A549 (cell line): ENCODE results near the gene RASGRF1. TPM values are rescaled to one million over a fixed set of nuclear protein-coding genes. Genes with fewer than 3 reads are reported as not detected.
A peak's percentile ranks its signal among the peaks of the same experiment; 100 is the strongest.

ENCODE experiments used
- ATAC-seq, 2 experiments: fragments of 200-7000 bp in 1 of 2; fragments of >200 bp in 1 of 2; cut with Nextera tagmentation in 1 of 2; cut with Tn5 transposase in 1 of 2; 3 replicates each; pipeline versions ENCODE4 v1.8.0 to v1.9.1; 2018 to 2020; ENCODE audit warnings: mild to moderate bottlenecking in 1 of 2, moderate library complexity in 1 of 2
- CTCF ChIA-PET: fragments of 300-600 bp; sonication (Branson Sonifier 250); formaldehyde crosslinking; extraction: SDS; loops from one replicate; lab custom pipeline; 2021; ENCODE audit warnings: antibody characterized with exemption, inconsistent platforms; lab: Yijun Ruan, JAX
- POLR2A ChIA-PET: fragments of 350-600 bp; formaldehyde crosslinking; extraction: SDS; loops from one replicate; lab custom pipeline; 2021; ENCODE audit warnings: antibody characterized with exemption, inconsistent platforms; lab: Yijun Ruan, JAX
- DNase-seq, 2 experiments: peaks; one replicate each; pipeline versions ENCODE4 v3.0.0 to v3.0.0-alpha.2; 2011 to 2016; ENCODE audit warnings: low read depth in 1 of 2, low spot score in 1 of 2
- FAIRE-seq: peaks from 2 replicates; lab custom pipeline; 2011; peaks lifted over from hg19 to GRCh38; lab: Jason Lieb, UNC
- H3K27ac ChIP-seq, 2 experiments: fragments of >200 bp; sonication (Bioruptor Twin); formaldehyde crosslinking; 3 replicates each; pipeline ENCODE4 v1.5.1; 2016 to 2017
- H3K4me1 ChIP-seq: fragments of >200 bp; sonication (Bioruptor Twin); formaldehyde crosslinking; 3 replicates; pipeline ENCODE4 v1.6.1; 2016
- H3K4me2 ChIP-seq: fragments of >200 bp; sonication (Bioruptor Twin); formaldehyde crosslinking; 3 replicates; pipeline ENCODE4 v1.6.1; 2016
- H3K4me3 ChIP-seq: fragments of >200 bp; sonication (Bioruptor Twin); formaldehyde crosslinking; 3 replicates; pipeline ENCODE4 v1.5.1; 2016
- H3K9me3 ChIP-seq: fragments of >200 bp; sonication (Bioruptor Twin); formaldehyde crosslinking; 3 replicates; pipeline ENCODE4 v1.6.1; 2016
- CEBPB ChIP-seq, 2 experiments: fragments of >200 bp in 1 of 2; sonication (Bioruptor Twin) in 1 of 2; formaldehyde crosslinking in 1 of 2; IDR thresholded peaks; 2 replicates each; pipeline ENCODE4 v1.6.1; 2012 to 2016
- CTCF ChIP-seq: fragments of >200 bp; sonication (Bioruptor Twin); formaldehyde crosslinking; IDR thresholded peaks from 3 replicates; pipeline ENCODE4 v1.5.1; 2016
- EHMT2 ChIP-seq: fragments of 200-600 bp; sonication (generic); IDR thresholded peaks from 2 replicates; pipeline ENCODE4 v1.6.1; 2016; ENCODE audit warnings: antibody characterized with exemption, low read depth, mild to moderate bottlenecking, moderate library complexity
- FOXS1 ChIP-seq: fragments of 250-450 bp; sonication (Bioruptor Pico); IDR thresholded peaks from 2 replicates; pipeline ENCODE4 v1.5.0; 2020; ENCODE audit warnings: mild to moderate bottlenecking, moderate library complexity
- GATA3 ChIP-seq: IDR thresholded peaks from 2 replicates; pipeline ENCODE4 v1.6.1; 2012; ENCODE audit warnings: borderline replicate concordance
- HES2 ChIP-seq: fragments of >200 bp; sonication (Bioruptor Twin); formaldehyde crosslinking; IDR thresholded peaks from 2 replicates; pipeline ENCODE4 v1.6.1; 2016
- HEYL ChIP-seq: fragments of 250-450 bp; sonication (Bioruptor Pico); IDR thresholded peaks from 2 replicates; pipeline ENCODE4 v1.8.0; 2021; ENCODE audit warnings: mild to moderate bottlenecking, moderate library complexity
- HOXB13 ChIP-seq: fragments of 250-450 bp; sonication (Bioruptor Pico); IDR thresholded peaks from 2 replicates; pipeline ENCODE4 v1.5.0; 2020; ENCODE audit warnings: low read depth, mild to moderate bottlenecking, moderate library complexity
- HOXB5 ChIP-seq: fragments of 250-450 bp; sonication (Bioruptor Pico); IDR thresholded peaks from 2 replicates; pipeline ENCODE4 v1.5.0; 2020; ENCODE audit warnings: mild to moderate bottlenecking, moderate library complexity
- JUNB ChIP-seq: fragments of >200 bp; sonication (Bioruptor Twin); formaldehyde crosslinking; IDR thresholded peaks from 2 replicates; pipeline ENCODE4 v1.6.1; 2016
- KDM1A ChIP-seq: fragments of 200-600 bp; sonication (generic); IDR thresholded peaks from 2 replicates; pipeline ENCODE4 v1.6.1; 2016; ENCODE audit warnings: low read depth, mild to moderate bottlenecking
- KDM5A ChIP-seq: fragments of 200-600 bp; sonication (generic); IDR thresholded peaks from 2 replicates; pipeline ENCODE4 v1.6.1; 2016; ENCODE audit warnings: antibody characterized with exemption, mild to moderate bottlenecking
- MAX ChIP-seq: IDR thresholded peaks from 2 replicates; pipeline ENCODE4 v1.6.1; 2012
- MAZ ChIP-seq: fragments of 150-350 bp; IDR thresholded peaks from 2 replicates; pipeline ENCODE4 v1.6.1; 2014; ENCODE audit warnings: antibody characterized with exemption, low read depth, low read length, borderline replicate concordance
- MYC ChIP-seq: IDR thresholded peaks from 2 replicates; pipeline ENCODE4 v1.6.1; 2012; ENCODE audit warnings: mild to moderate bottlenecking, inconsistent platforms, low read length, improper control_type of control experiment, borderline replicate concordance
- NR3C1 ChIP-seq: fragments of >200 bp; sonication (Bioruptor Twin); formaldehyde crosslinking; IDR thresholded peaks from 3 replicates; pipeline ENCODE4 v1.6.1; 2017
- PBX3 ChIP-seq: IDR thresholded peaks from 2 replicates; pipeline ENCODE4 v1.6.1; 2012
- PHF8 ChIP-seq: fragments of 200-600 bp; sonication (generic); IDR thresholded peaks from 2 replicates; pipeline ENCODE4 v1.6.1; 2016; ENCODE audit warnings: low read depth, mild to moderate bottlenecking, antibody characterized with exemption, moderate library complexity, borderline replicate concordance
- RAD21 ChIP-seq, 2 experiments: fragments of >200 bp in 1 of 2; sonication (Bioruptor Twin) in 1 of 2; formaldehyde crosslinking in 1 of 2; IDR thresholded peaks in 1 of 2; conservative IDR thresholded peaks in 1 of 2; 2 replicates in 1 of 2; 3 replicates in 1 of 2; pipeline ENCODE4 v1.6.1; 2012 to 2018; ENCODE audit warnings: inconsistent platforms in 1 of 2
- RARB ChIP-seq: fragments of 250-450 bp; sonication (Bioruptor Pico); IDR thresholded peaks from 2 replicates; pipeline ENCODE4 v1.8.0; 2021; ENCODE audit warnings: mild to moderate bottlenecking, moderate library complexity
- RCOR1 ChIP-seq: fragments of 150-350 bp; IDR thresholded peaks from 2 replicates; pipeline ENCODE4 v1.6.1; 2014; ENCODE audit warnings: antibody characterized with exemption, low read length, low read depth
- REST ChIP-seq: fragments of 200-600 bp; sonication (generic); IDR thresholded peaks from 2 replicates; pipeline ENCODE4 v1.6.1; 2016; ENCODE audit warnings: antibody characterized with exemption, mild to moderate bottlenecking, moderate library complexity
- RFX5 ChIP-seq: fragments of 450-650 bp; IDR thresholded peaks from 2 replicates; pipeline ENCODE4 v1.7.1; 2014; ENCODE audit warnings: antibody characterized with exemption, mild to moderate bottlenecking, moderate library complexity
- TFCP2L1 ChIP-seq: fragments of 250-450 bp; sonication (Bioruptor Pico); IDR thresholded peaks from 2 replicates; pipeline ENCODE4 v1.5.0; 2021; ENCODE audit warnings: mild to moderate bottlenecking
- ZC3H11A ChIP-seq: fragments of 450-650 bp; IDR thresholded peaks from 2 replicates; pipeline ENCODE4 v1.6.1; 2014; ENCODE audit warnings: antibody characterized with exemption, mild to moderate bottlenecking
- ZFP36 ChIP-seq: fragments of 450-650 bp; IDR thresholded peaks from 2 replicates; pipeline ENCODE4 v1.6.1; 2014; ENCODE audit warnings: borderline replicate concordance; ENCODE audit not compliant: partially characterized antibody
- WGBS: methylation state at CpG from one replicate; pipeline ENCODE4 v1.1.6; 2017; ENCODE audit errors: missing lambda C conversion rate; 5-methylcytosine and 5-hydroxymethylcytosine counted together
- polyA plus RNA-seq, 4 experiments: library from polyadenylated mRNA; depleted of rRNA in 3 of 4; stranded (reverse); fragments of >200 nt; fragmentation: RNase III in 1 of 4; extraction: RNeasy Plus Mini Kit Qiagen cat#74134 plus additional on column Dnase treatment in 1 of 4; gene quantifications; 2 replicates in 3 of 4; 3 replicates in 1 of 4; pipeline ENCODE4 v1.2.3, GENCODE V29; 2011 to 2017

Gene RASGRF1
- polyA plus RNA-seq, 2 of the 4 experiments (the other 2 are of a cell fraction): 0.13 to 0.21 TPM

GRCh38 chr15:78930577-78931388 lies 159.8 kb downstream of the RASGRF1 start:
- DNase-seq (peak; percentile 68 to 82), ATAC-seq (peak; percentile 57 to 73), FAIRE-seq (peak; percentile 68)
- Histone ChIP-seq H3K4me1 (peaks cover 17% of the 10 kb centered on the region), H3K9me3 (no peaks in the 10 kb centered on the region), H3K4me2 (peak overlapping the region; percentile 50), H3K4me3 (no peak overlapping the region), H3K27ac (peak overlapping the region; percentile 58 to 84; a peak in 5 of 6 replicates)
- CTCF ChIA-PET: interaction anchor here (0.7 to 7.9 kb wide), 10 partner anchors 9 to 253 kb away, joined by 3 to 58 read pairs (median 4); no protein-coding TSS in a partner anchor
- POLR2A ChIA-PET: interaction anchor here (1.2 kb wide), 1 partner anchor 57 kb away, joined by 3 read pairs; no protein-coding TSS in a partner anchor
- TF ChIP-seq RCOR1 (no peak), KDM1A (no peak), PHF8 (no peak), CEBPB (IDR thresholded peaks at IDR 0.05) (peak in 1 of 2 experiments; percentile 31; a peak in 1 of 4 replicates), GATA3 (peak; percentile 85), FOXS1 (no peak), TFCP2L1 (no peak), PBX3 (no peak), HEYL (CRISPR knock-in tag) (no peak), MYC (no peak), RFX5 (no peak), CTCF (no peak), HOXB5 (CRISPR knock-in tag) (no peak), KDM5A (no peak), MAZ (no peak), RARB (CRISPR knock-in tag) (no peak), JUNB (no peak), HES2 (no peak), RAD21 (conservative IDR thresholded peaks at IDR 0.05 in 1 of 2, IDR thresholded peaks at IDR 0.05 in 1 of 2) (no peak), HOXB13 (peak; percentile 3; the same call in 1 of the 2 replicates), REST (no peak), EHMT2 (no peak), NR3C1 (no peak), ZFP36 (no peak), ZC3H11A (no peak), MAX (peak; percentile 41; the same call in 1 of the 2 replicates)
- WGBS: 52% methylated on average over 11 of the region's 11 CpGs
